HepG2 (cell line): Measurements from ENCODE around the gene CD4. TPM values are rescaled to one million over a fixed set of nuclear protein-coding genes. Genes with fewer than 3 reads are reported as not detected.

Source experiments
- ATRX ChIP-seq: sonication (generic); formaldehyde crosslinking; IDR thresholded peaks from 2 replicates; pipeline ENCODE4 v1.4.0; 2020; ENCODE audit warnings: missing genetic modification reagents, borderline replicate concordance
- CREM ChIP-seq, 2 experiments: sonication (generic) in 1 of 2; formaldehyde crosslinking in 1 of 2; IDR thresholded peaks; 2 replicates each; pipeline versions ENCODE4 v1.4.0 to v1.6.1; 2016 to 2020; ENCODE audit warnings: antibody characterized with exemption in 1 of 2, mild to moderate bottlenecking in 1 of 2, missing genetic modification reagents in 1 of 2
- GPN1 ChIP-seq: sonication (generic); formaldehyde crosslinking; IDR thresholded peaks from 2 replicates; pipeline ENCODE4 v1.5.1; 2020; ENCODE audit warnings: missing genetic modification reagents, borderline replicate concordance
- HOXA5 ChIP-seq: sonication (generic); formaldehyde crosslinking; IDR thresholded peaks from 2 replicates; pipeline ENCODE4 v1.4.0; 2020; ENCODE audit warnings: missing genetic modification reagents
- MEIS1 ChIP-seq: sonication (generic); formaldehyde crosslinking; IDR thresholded peaks from 2 replicates; pipeline ENCODE4 v1.9.0; 2021; ENCODE audit warnings: mild to moderate bottlenecking, missing genetic modification reagents, moderate library complexity, borderline replicate concordance
- PAWR ChIP-seq: sonication (generic); formaldehyde crosslinking; IDR thresholded peaks from 2 replicates; pipeline ENCODE4 v1.4.0; 2020; ENCODE audit warnings: missing genetic modification reagents, mild to moderate bottlenecking, borderline replicate concordance
- POLR2AphosphoS5 ChIP-seq: IDR thresholded peaks from 2 replicates; pipeline ENCODE4 v1.6.1; 2012; ENCODE audit warnings: low read depth, low read length
- SAP130 ChIP-seq: IDR thresholded peaks from 2 replicates; pipeline ENCODE4 v1.6.1; 2016; ENCODE audit warnings: low read depth
- ZNF124 ChIP-seq: sonication (generic); formaldehyde crosslinking; IDR thresholded peaks from 2 replicates; pipeline ENCODE4 v1.4.0; 2020; ENCODE audit warnings: missing genetic modification reagents
- polyA plus RNA-seq, 8 experiments: library from polyadenylated mRNA; depleted of rRNA in 3 of 8; stranded (reverse) in 7 of 8; unstranded in 1 of 8; fragments of >200 nt; fragmentation: Illumina TruSeq in 4 of 8; extraction: Trizol in 4 of 8; gene quantifications; 2 replicates each; pipeline versions ENCODE4 v1.2.1 to v1.2.3, GENCODE V29; 2011 to 2016; ENCODE audit warnings: low read depth in 4 of 8, missing spikeins in 1 of 8, mixed read lengths in 1 of 8; ENCODE audit not compliant: insufficient read depth in 1 of 8
- total RNA-seq, 5 experiments: library from RNA; depleted of rRNA; stranded (reverse); fragments of >200 nt; fragmentation: Illumina TruSeq; extraction: Trizol; gene quantifications; 2 replicates each; pipeline ENCODE4 v1.2.3, GENCODE V29; 2016; ENCODE audit warnings: low read depth in 1 of 5
- TF ChIP-seq, protein P1 (sequence below): sonication (generic); formaldehyde crosslinking; IDR thresholded peaks from 2 replicates; pipeline ENCODE4 v1.4.0; 2020; ENCODE audit warnings: missing genetic modification reagents, low read depth, mild to moderate bottlenecking, borderline replicate concordance
- TF ChIP-seq, protein P2 (sequence below): sonication (generic); formaldehyde crosslinking; IDR thresholded peaks from 2 replicates; pipeline ENCODE4 v1.4.0; 2020; ENCODE audit warnings: missing genetic modification reagents
- TF ChIP-seq, protein P3 (sequence below): sonication (generic); formaldehyde crosslinking; IDR thresholded peaks from 2 replicates; pipeline ENCODE4 v1.8.1; 2023; ENCODE audit warnings: missing genetic modification reagents, inconsistent platforms, borderline replicate concordance
- TF ChIP-seq, protein P4 (sequence below): sonication (generic); formaldehyde crosslinking; IDR thresholded peaks from 2 replicates; pipeline ENCODE4 v1.4.0; 2020; ENCODE audit warnings: missing genetic modification reagents, borderline replicate concordance
- TF ChIP-seq, protein P5 (sequence below): sonication (generic); formaldehyde crosslinking; IDR thresholded peaks from 2 replicates; pipeline ENCODE4 v1.4.0; 2020; ENCODE audit warnings: missing genetic modification reagents, mild to moderate bottlenecking, borderline replicate concordance
- TF ChIP-seq, protein P6 (sequence below): sonication (generic); formaldehyde crosslinking; IDR thresholded peaks from 2 replicates; pipeline ENCODE4 v1.9.0; 2021; ENCODE audit warnings: missing genetic modification reagents, borderline replicate concordance

The CD4 gene
- total and polyA plus RNA-seq, 2 of the 13 experiments (the other 11 are each of a cell fraction or from before 2014, with no cell fraction given), result 0.07 to 0.95 TPM

DNA sequence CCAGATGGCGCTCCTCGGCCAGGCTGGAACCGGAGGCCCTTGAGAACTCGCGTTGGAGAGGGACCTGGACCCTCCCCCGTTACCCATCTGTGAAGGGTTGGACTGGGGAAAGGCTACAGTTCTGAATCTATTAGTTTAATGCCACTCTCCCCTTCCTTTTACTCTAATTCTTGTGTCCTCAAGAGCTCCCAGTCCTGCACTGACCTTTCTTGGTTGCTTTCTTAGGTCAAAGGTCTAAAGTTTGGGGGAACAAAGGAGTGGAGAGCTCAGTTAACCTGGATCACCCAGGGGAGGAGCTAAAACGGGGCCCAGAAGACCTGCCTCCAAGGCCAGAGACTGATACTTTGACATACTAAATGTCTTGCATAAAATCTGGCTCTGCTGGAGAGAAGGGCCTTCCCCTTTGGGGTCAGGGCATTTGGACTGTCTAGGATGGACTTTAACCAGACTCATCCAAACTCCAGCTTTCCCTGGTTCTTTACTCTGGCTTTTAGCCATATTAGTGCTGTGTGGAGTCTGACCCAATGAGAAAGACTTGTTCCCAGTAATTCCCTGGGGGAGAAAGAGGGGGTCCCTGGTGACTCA is 35.5 kb upstream of the CD4 start (continued):
- TF ChIP-seq SAP130 (CRISPR knock-in tag), result peak; percentile 2; the same call in 1 of the 2 replicates
- TF ChIP-seq MEIS1 (CRISPR knock-in tag), result 0 out of 2 replicates have a peak, but pooled peaks have one; percentile 5
- TF ChIP-seq, protein P1, sequence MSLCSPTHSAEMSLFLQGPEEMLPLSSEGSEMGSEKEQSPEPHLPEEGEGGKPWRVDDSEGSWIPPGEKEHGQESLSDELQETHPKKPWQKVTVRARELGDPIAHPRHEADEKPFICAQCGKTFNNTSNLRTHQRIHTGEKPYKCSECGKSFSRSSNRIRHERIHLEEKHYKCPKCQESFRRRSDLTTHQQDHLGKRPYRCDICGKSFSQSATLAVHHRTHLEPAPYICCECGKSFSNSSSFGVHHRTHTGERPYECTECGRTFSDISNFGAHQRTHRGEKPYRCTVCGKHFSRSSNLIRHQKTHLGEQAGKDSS, result 0 out of 2 replicates have a peak, but pooled peaks have one; percentile 0
- no peak for TF ChIP-seq CREM (IDR thresholded peaks at IDR 0.05)
- no peak for TF ChIP-seq CREM (CRISPR knock-in tag; IDR thresholded peaks at IDR 0.05)
- TF ChIP-seq POLR2AphosphoS5, result no peak
- TF ChIP-seq, protein P2, sequence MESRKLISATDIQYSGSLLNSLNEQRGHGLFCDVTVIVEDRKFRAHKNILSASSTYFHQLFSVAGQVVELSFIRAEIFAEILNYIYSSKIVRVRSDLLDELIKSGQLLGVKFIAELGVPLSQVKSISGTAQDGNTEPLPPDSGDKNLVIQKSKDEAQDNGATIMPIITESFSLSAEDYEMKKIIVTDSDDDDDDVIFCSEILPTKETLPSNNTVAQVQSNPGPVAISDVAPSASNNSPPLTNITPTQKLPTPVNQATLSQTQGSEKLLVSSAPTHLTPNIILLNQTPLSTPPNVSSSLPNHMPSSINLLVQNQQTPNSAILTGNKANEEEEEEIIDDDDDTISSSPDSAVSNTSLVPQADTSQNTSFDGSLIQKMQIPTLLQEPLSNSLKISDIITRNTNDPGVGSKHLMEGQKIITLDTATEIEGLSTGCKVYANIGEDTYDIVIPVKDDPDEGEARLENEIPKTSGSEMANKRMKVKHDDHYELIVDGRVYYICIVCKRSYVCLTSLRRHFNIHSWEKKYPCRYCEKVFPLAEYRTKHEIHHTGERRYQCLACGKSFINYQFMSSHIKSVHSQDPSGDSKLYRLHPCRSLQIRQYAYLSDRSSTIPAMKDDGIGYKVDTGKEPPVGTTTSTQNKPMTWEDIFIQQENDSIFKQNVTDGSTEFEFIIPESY (CRISPR knock-in tag), result 0 out of 2 replicates have a peak, but pooled peaks have one; percentile 6
- no peak for TF ChIP-seq ATRX (CRISPR knock-in tag)
- no peak for TF ChIP-seq ZNF124 (CRISPR knock-in tag)
- TF ChIP-seq HOXA5 (CRISPR knock-in tag), result no peak
- TF ChIP-seq, protein P3, sequence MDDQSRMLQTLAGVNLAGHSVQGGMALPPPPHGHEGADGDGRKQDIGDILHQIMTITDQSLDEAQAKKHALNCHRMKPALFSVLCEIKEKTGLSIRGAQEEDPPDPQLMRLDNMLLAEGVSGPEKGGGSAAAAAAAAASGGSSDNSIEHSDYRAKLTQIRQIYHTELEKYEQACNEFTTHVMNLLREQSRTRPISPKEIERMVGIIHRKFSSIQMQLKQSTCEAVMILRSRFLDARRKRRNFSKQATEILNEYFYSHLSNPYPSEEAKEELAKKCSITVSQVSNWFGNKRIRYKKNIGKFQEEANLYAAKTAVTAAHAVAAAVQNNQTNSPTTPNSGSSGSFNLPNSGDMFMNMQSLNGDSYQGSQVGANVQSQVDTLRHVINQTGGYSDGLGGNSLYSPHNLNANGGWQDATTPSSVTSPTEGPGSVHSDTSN (CRISPR knock-in tag), result no peak
- TF ChIP-seq, protein P4, sequence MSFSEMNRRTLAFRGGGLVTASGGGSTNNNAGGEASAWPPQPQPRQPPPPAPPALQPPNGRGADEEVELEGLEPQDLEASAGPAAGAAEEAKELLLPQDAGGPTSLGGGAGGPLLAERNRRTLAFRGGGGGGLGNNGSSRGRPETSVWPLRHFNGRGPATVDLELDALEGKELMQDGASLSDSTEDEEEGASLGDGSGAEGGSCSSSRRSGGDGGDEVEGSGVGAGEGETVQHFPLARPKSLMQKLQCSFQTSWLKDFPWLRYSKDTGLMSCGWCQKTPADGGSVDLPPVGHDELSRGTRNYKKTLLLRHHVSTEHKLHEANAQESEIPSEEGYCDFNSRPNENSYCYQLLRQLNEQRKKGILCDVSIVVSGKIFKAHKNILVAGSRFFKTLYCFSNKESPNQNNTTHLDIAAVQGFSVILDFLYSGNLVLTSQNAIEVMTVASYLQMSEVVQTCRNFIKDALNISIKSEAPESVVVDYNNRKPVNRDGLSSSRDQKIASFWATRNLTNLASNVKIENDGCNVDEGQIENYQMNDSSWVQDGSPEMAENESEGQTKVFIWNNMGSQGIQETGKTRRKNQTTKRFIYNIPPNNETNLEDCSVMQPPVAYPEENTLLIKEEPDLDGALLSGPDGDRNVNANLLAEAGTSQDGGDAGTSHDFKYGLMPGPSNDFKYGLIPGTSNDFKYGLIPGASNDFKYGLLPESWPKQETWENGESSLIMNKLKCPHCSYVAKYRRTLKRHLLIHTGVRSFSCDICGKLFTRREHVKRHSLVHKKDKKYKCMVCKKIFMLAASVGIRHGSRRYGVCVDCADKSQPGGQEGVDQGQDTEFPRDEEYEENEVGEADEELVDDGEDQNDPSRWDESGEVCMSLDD (CRISPR knock-in tag), result no peak
- TF ChIP-seq, protein P5, sequence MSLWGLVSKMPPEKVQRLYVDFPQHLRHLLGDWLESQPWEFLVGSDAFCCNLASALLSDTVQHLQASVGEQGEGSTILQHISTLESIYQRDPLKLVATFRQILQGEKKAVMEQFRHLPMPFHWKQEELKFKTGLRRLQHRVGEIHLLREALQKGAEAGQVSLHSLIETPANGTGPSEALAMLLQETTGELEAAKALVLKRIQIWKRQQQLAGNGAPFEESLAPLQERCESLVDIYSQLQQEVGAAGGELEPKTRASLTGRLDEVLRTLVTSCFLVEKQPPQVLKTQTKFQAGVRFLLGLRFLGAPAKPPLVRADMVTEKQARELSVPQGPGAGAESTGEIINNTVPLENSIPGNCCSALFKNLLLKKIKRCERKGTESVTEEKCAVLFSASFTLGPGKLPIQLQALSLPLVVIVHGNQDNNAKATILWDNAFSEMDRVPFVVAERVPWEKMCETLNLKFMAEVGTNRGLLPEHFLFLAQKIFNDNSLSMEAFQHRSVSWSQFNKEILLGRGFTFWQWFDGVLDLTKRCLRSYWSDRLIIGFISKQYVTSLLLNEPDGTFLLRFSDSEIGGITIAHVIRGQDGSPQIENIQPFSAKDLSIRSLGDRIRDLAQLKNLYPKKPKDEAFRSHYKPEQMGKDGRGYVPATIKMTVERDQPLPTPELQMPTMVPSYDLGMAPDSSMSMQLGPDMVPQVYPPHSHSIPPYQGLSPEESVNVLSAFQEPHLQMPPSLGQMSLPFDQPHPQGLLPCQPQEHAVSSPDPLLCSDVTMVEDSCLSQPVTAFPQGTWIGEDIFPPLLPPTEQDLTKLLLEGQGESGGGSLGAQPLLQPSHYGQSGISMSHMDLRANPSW (CRISPR knock-in tag), result no peak
- TF ChIP-seq, protein P6, sequence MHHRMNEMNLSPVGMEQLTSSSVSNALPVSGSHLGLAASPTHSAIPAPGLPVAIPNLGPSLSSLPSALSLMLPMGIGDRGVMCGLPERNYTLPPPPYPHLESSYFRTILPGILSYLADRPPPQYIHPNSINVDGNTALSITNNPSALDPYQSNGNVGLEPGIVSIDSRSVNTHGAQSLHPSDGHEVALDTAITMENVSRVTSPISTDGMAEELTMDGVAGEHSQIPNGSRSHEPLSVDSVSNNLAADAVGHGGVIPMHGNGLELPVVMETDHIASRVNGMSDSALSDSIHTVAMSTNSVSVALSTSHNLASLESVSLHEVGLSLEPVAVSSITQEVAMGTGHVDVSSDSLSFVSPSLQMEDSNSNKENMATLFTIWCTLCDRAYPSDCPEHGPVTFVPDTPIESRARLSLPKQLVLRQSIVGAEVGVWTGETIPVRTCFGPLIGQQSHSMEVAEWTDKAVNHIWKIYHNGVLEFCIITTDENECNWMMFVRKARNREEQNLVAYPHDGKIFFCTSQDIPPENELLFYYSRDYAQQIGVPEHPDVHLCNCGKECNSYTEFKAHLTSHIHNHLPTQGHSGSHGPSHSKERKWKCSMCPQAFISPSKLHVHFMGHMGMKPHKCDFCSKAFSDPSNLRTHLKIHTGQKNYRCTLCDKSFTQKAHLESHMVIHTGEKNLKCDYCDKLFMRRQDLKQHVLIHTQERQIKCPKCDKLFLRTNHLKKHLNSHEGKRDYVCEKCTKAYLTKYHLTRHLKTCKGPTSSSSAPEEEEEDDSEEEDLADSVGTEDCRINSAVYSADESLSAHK (CRISPR knock-in tag), result no peak
- TF ChIP-seq PAWR, result no peak
- no peak for TF ChIP-seq GPN1 (CRISPR knock-in tag)
